GM12878 (cell line): ENCODE data around the gene CFLAR.

Experiments
- CHD4 ChIP-seq: fragments of 200-600 bp; sonication (generic); IDR thresholded peaks from 2 replicates; pipeline ENCODE4 v1.6.1; 2016; ENCODE audit warnings: mild to moderate bottlenecking
- EZH2 ChIP-seq: IDR thresholded peaks from 2 replicates; pipeline ENCODE4 v1.6.1; 2012; ENCODE audit warnings: low read depth, mild to moderate bottlenecking, control low read depth, inconsistent platforms, low read length, borderline replicate concordance; ENCODE audit not compliant: control insufficient read depth
- MTA2 ChIP-seq: fragments of 450-650 bp; IDR thresholded peaks from 2 replicates; pipeline ENCODE4 v1.6.1; 2016; ENCODE audit warnings: low read depth, mild to moderate bottlenecking, moderate library complexity
- NBN ChIP-seq: fragments of 450-650 bp; IDR thresholded peaks from 2 replicates; pipeline ENCODE4 v1.6.1; 2016
- POLR2A ChIP-seq: IDR thresholded peaks from 2 replicates; pipeline ENCODE4 v1.6.1; 2011; ENCODE audit warnings: low read depth, mild to moderate bottlenecking, low read length
- POLR2AphosphoS5 ChIP-seq: IDR thresholded peaks from 2 replicates; pipeline ENCODE4 v1.6.1; 2011; ENCODE audit warnings: mild to moderate bottlenecking, low read length, inconsistent platforms
- SP1 ChIP-seq: IDR thresholded peaks from one replicate; pipeline ENCODE4 v1.6.1; 2011; ENCODE audit warnings: low read depth, low read length
- SUPT20H ChIP-seq: IDR thresholded peaks from 2 replicates; pipeline ENCODE4 v1.6.1; 2011; ENCODE audit warnings: low read depth, mild to moderate bottlenecking, low read length, moderate library complexity, borderline replicate concordance; ENCODE audit not compliant: control insufficient read depth
- ZBTB11 ChIP-seq: fragments of 450-650 bp; formaldehyde crosslinking; IDR thresholded peaks from 2 replicates; pipeline ENCODE4 v1.5.0; 2022; ENCODE audit warnings: mild to moderate bottlenecking, missing genetic modification characterization
- ZBTB33 ChIP-seq: fragments of 450-650 bp; IDR thresholded peaks from 2 replicates; pipeline ENCODE4 v1.6.1; 2017; ENCODE audit warnings: mild to moderate bottlenecking
- ZNF207 ChIP-seq: fragments of 450-650 bp; IDR thresholded peaks from 2 replicates; pipeline ENCODE4 v1.6.1; 2014; ENCODE audit warnings: antibody characterized with exemption, mild to moderate bottlenecking, borderline replicate concordance
- TF ChIP-seq, protein P1 (sequence below), 3 experiments: IDR thresholded peaks in 2 of 3; conservative IDR thresholded peaks in 1 of 3; 2 replicates each; pipeline ENCODE4 v1.5.1; 2011; ENCODE audit warnings: low read depth in 3 of 3, low read length in 3 of 3, mild to moderate bottlenecking in 3 of 3, control low read depth in 2 of 3, moderate library complexity in 2 of 3, inconsistent platforms in 1 of 3, mixed read lengths in 1 of 3; ENCODE audit not compliant: control insufficient read depth in 2 of 3, insufficient read depth in 1 of 3; ENCODE audit errors: extremely low read depth in 1 of 3
- TF ChIP-seq, protein P2 (sequence below): IDR thresholded peaks from 2 replicates; pipeline ENCODE4 v1.6.1; 2011; ENCODE audit warnings: low read depth, mild to moderate bottlenecking, low read length, moderate library complexity, borderline replicate concordance; ENCODE audit errors: extremely low read depth

GRCh38 chr2:201152517-201152916 lies 36.6 kb downstream of the CFLAR start:
- TF ChIP-seq, protein P1, sequence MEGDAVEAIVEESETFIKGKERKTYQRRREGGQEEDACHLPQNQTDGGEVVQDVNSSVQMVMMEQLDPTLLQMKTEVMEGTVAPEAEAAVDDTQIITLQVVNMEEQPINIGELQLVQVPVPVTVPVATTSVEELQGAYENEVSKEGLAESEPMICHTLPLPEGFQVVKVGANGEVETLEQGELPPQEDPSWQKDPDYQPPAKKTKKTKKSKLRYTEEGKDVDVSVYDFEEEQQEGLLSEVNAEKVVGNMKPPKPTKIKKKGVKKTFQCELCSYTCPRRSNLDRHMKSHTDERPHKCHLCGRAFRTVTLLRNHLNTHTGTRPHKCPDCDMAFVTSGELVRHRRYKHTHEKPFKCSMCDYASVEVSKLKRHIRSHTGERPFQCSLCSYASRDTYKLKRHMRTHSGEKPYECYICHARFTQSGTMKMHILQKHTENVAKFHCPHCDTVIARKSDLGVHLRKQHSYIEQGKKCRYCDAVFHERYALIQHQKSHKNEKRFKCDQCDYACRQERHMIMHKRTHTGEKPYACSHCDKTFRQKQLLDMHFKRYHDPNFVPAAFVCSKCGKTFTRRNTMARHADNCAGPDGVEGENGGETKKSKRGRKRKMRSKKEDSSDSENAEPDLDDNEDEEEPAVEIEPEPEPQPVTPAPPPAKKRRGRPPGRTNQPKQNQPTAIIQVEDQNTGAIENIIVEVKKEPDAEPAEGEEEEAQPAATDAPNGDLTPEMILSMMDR (IDR thresholded peaks at IDR 0.05 in 2 of 3, conservative IDR thresholded peaks at IDR 0.05 in 1 of 3; ENCODE audit: control insufficient read depth in 2 of 3, extremely low read depth in 1 of 3, insufficient read depth in 1 of 3, low read depth in 3 of 3, low read length in 3 of 3) = no peak
- TF ChIP-seq POLR2AphosphoS5 (no peak), SUPT20H (no peak), POLR2A (no peak), CHD4 (no peak), EZH2 (no peak), ZNF207 (no peak), NBN (no peak), ZBTB33 (no peak), SP1 (no peak), ZBTB11 (CRISPR knock-in tag) (no peak), MTA2 (no peak)
- TF ChIP-seq, protein P2, sequence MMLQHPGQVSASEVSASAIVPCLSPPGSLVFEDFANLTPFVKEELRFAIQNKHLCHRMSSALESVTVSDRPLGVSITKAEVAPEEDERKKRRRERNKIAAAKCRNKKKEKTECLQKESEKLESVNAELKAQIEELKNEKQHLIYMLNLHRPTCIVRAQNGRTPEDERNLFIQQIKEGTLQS = no peak
